Measurements from ENCODE around the gene SEC61A1.

SEC61A1 gene

GRCh38 chr3:128113817-128114794 is 61.9 kb downstream of the SEC61A1 start:
- no peak for DNase-seq
